Spleen (tissue), 7 donors: ENCODE data around the gene TRPC4AP.
A peak's percentile ranks its signal among the peaks of the same experiment; 100 is the strongest.

Experiments
- CTCF ChIP-seq, 11 experiments: fragments of 200-600 bp in 7 of 11; fragments of 450-650 bp in 4 of 11; sonication (generic) in 4 of 11; IDR thresholded peaks in 8 of 11; conservative IDR thresholded peaks in 3 of 11; 1 replicate in 7 of 11; 2 replicates in 4 of 11; pipeline versions ENCODE4 v1.4.0 to v1.8.0; 2016 to 2021; ENCODE audit warnings: antibody characterized with exemption in 11 of 11, inconsistent platforms in 4 of 11, mild to moderate bottlenecking in 1 of 11
- POLR2A ChIP-seq, 3 donors: fragments of 450-650 bp; IDR thresholded peaks; one replicate each; pipeline ENCODE4 v1.5.1; 2017; ENCODE audit warnings: antibody characterized with exemption in 3 of 3, mild to moderate bottlenecking in 1 of 3
- POLR2AphosphoS5 ChIP-seq, 3 donors: sonication (generic); formaldehyde crosslinking; IDR thresholded peaks; one replicate each; pipeline ENCODE4 v1.5.1; 2017; ENCODE audit warnings: antibody characterized with exemption in 3 of 3
- donor health status: DM: no; HTN: no; CAD: no; lungs with moderate emphysema.
- donor health status: DM: no; HTN: no; CAD: no.
- donor health status: DM: no; HTN: no; CAD: no.

- TF ChIP-seq CTCF (IDR thresholded peaks at IDR 0.05 in 8 of 11, conservative IDR thresholded peaks at IDR 0.05 in 3 of 11), result no peak
- TF ChIP-seq POLR2A (IDR thresholded peaks at IDR 0.05), result no peak
- peak in 2 of 3 donors; percentile 8 to 26 for TF ChIP-seq POLR2AphosphoS5 (IDR thresholded peaks at IDR 0.05)
Measured at GRCh38 chr20:35000922-35001595, 91.5 kb downstream of the TRPC4AP start.
